Retinal pigment epithelial cell (primary cell): Measurements from ENCODE around the gene ETV6.

Experiments
- DNase-seq: peaks from one replicate; pipeline ENCODE4 v3.0.0-alpha.2; 2010; ENCODE audit warnings: low read depth
- H3K4me3 ChIP-seq: 2 replicates; pipeline ENCODE4 v1.5.1; 2011; ENCODE audit warnings: mild to moderate bottlenecking, low read length, control low read depth, moderate library complexity
- TF ChIP-seq, protein P1 (sequence below): conservative IDR thresholded peaks from 2 replicates; pipeline ENCODE4 v1.5.1; 2011; ENCODE audit warnings: low read depth, low read length, control low read depth, inconsistent platforms

The ETV6 gene

GRCh38 chr12:11657511-11657910 is 8.0 kb downstream of the ETV6 start:
- no peak for DNase-seq
- no peak overlapping the region for H3K4me3 ChIP-seq
- TF ChIP-seq, protein P1, sequence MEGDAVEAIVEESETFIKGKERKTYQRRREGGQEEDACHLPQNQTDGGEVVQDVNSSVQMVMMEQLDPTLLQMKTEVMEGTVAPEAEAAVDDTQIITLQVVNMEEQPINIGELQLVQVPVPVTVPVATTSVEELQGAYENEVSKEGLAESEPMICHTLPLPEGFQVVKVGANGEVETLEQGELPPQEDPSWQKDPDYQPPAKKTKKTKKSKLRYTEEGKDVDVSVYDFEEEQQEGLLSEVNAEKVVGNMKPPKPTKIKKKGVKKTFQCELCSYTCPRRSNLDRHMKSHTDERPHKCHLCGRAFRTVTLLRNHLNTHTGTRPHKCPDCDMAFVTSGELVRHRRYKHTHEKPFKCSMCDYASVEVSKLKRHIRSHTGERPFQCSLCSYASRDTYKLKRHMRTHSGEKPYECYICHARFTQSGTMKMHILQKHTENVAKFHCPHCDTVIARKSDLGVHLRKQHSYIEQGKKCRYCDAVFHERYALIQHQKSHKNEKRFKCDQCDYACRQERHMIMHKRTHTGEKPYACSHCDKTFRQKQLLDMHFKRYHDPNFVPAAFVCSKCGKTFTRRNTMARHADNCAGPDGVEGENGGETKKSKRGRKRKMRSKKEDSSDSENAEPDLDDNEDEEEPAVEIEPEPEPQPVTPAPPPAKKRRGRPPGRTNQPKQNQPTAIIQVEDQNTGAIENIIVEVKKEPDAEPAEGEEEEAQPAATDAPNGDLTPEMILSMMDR: no peak

GRCh38 chr12:11658791-11659190 is 9.3 kb downstream of the ETV6 start:
- no peak for DNase-seq
- no peak overlapping the region for H3K4me3 ChIP-seq
- TF ChIP-seq, protein P1: no peak

- H3K4me3 ChIP-seq: no peak overlapping the region
- DNase-seq: no peak
- TF ChIP-seq, protein P1: no peak
Observed at GRCh38 chr12:11660624-11661023, 11.2 kb downstream of the ETV6 start.

DNA sequence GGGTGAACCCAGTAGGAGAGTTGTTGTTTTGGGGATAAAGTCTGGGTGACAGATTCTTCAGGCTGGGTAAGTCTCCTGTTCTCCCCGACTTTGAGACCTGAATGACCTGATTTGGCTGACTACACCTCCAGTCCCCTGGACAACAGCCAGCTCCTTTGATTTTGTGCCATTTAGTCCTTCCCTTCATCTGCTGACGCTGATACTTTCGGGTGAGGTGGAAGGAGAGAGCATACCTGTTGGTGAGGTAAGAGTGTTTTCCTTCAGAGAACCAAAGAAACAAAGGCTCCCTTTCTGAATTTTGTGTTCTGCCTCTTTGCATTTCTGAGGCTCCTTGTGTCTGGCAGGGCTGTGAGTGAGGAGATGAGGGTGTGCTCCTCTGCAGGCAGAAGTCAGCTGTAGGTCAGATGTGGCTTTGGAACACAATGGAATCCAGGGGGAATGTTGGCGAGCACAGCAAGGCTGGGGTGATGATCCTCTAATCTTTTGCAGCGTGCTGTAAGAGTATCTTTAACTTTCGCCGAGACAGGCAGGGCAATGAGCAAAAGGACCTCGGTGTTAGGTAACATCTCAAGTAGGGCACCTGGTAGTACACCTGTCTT is 12.1 kb downstream of the ETV6 start:
- H3K4me3 ChIP-seq: no peak overlapping the region
- TF ChIP-seq, protein P1: no peak
- DNase-seq: no peak

DNA sequence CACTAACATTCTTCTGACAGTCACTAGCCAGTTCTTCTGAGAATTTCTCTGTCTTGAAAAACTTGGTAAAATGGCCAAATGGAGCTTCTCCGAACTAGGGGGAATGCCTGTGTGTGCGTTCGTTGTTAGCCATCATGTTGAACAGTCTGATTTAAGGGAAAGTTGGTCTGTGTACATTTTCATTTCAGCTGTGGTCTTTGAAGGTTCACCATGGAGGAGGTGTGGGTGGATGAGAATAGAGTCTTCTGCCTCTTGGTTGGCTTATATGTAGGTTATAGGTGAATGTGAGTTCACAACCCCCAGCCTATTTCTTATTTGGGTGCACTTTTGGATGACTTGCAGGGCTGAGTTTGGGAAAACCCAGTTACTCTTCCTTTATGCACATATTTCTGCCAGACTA is 12.9 kb downstream of the ETV6 start:
- TF ChIP-seq, protein P1: no peak
- no peak for DNase-seq
- H3K4me3 ChIP-seq: no peak overlapping the region

GRCh38 chr12:11663130-11663529 is 13.7 kb downstream of the ETV6 start:
- TF ChIP-seq, protein P1: no peak
- no peak overlapping the region for H3K4me3 ChIP-seq
- DNase-seq: no peak

DNA sequence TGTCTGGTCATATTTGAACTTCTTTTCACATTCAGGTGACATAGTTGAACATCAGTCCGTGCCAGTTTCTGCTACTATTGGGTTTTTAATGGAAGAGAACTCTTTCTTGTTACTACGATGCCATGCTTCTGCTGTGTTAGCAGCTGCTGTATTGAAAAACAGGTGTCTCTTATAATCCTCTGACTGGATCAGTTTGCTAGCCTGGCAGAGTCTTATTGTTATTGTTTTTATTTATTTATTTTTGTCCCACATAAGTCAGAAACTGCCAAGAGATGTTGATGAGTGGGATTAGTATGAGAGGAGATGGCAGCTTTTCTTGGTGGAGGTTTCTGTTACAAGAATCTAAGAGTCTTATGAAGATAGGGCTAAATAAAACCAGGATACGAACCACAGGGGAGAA is 14.6 kb downstream of the ETV6 start:
- DNase-seq: no peak
- no peak overlapping the region for H3K4me3 ChIP-seq
- TF ChIP-seq, protein P1: no peak
